Endometrial microvascular endothelial cells (primary cell): ENCODE results near the gene ZCCHC8. TPM values are rescaled to one million over a fixed set of nuclear protein-coding genes. Genes with fewer than 3 reads are reported as not detected.

ENCODE experiments used
- in situ Hi-C: cut with HindIII; loops from 2 replicates; pipeline ENCODE4 v1.10.0; 2017; ENCODE audit warnings: low sequenced_read_pairs, low pct_unique_long_range_greater_than_20kb; ENCODE audit errors: inconsistent ontology term
- total RNA-seq: library from RNA; depleted of rRNA; stranded (reverse); fragments of >200 nt; gene quantifications from one replicate; pipeline ENCODE4 v1.2.3, GENCODE V29; 2015; ENCODE audit errors: inconsistent ontology term

Gene ZCCHC8
- total RNA-seq = 16.9 TPM

- in situ Hi-C loops = loop anchor here (25.0 kb wide), 1 partner anchor 261 kb away; the partner anchor contains the start of genes CCDC62 and DENR
Measured at GRCh38 chr12:122500685-122501488, at the start of gene ZCCHC8. Gene ZCCHC8 (minus strand): TSS chr12:122500932. CDS start chr12:122500840, 92 bp downstream.

GRCh38 chr12:122547330-122547729, 46.6 kb upstream of the ZCCHC8 start:
- in situ Hi-C loops = no loop called here

- in situ Hi-C loops = no loop called here
Measured at GRCh38 chr12:122545855-122546254, 45.1 kb upstream of the ZCCHC8 start.

GRCh38 chr12:122544537-122544936, 43.8 kb upstream of the ZCCHC8 start:
- in situ Hi-C loops = no loop called here

GRCh38 chr12:122538496-122538895, 37.8 kb upstream of the ZCCHC8 start:
- in situ Hi-C loops = no loop called here

GRCh38 chr12:122537021-122537420, 36.3 kb upstream of the ZCCHC8 start:
- in situ Hi-C loops = no loop called here

GRCh38 chr12:122533856-122534255, 33.1 kb upstream of the ZCCHC8 start:
- in situ Hi-C loops = no loop called here

GRCh38 chr12:122528992-122529391, 28.3 kb upstream of the ZCCHC8 start:
- in situ Hi-C loops = no loop called here

- in situ Hi-C loops = no loop called here
Measured at GRCh38 chr12:122528582-122528981, 27.9 kb upstream of the ZCCHC8 start.

GRCh38 chr12:122527478-122527944, 26.8 kb upstream of the ZCCHC8 start:
- in situ Hi-C loops = no loop called here

- in situ Hi-C loops = no loop called here
Measured at GRCh38 chr12:122526683-122527477, 26.1 kb upstream of the ZCCHC8 start, which contains the start of the genes KNTC1 and RSRC2. Gene KNTC1 (plus strand): TSS chr12:122527249. CDS start chr12:122530064, 2,815 bp downstream. Gene RSRC2 (minus strand): TSS chr12:122526936. CDS start chr12:122526853, 83 bp downstream.

GRCh38 chr12:122523846-122524718, 23.4 kb upstream of the ZCCHC8 start:
- in situ Hi-C loops = loop anchor here (25.0 kb wide), 1 partner anchor 238 kb away; the partner anchor contains the start of genes CCDC62 and DENR

- in situ Hi-C loops = loop anchor here (25.0 kb wide), 1 partner anchor 239 kb away; the partner anchor contains the start of genes CCDC62 and DENR
Measured at GRCh38 chr12:122523280-122523679, 22.5 kb upstream of the ZCCHC8 start.

GRCh38 chr12:122520676-122521075, 19.9 kb upstream of the ZCCHC8 start:
- in situ Hi-C loops = loop anchor here (25.0 kb wide), 1 partner anchor 242 kb away; the partner anchor contains the start of genes CCDC62 and DENR

- in situ Hi-C loops = loop anchor here (25.0 kb wide), 1 partner anchor 243 kb away; the partner anchor contains the start of genes CCDC62 and DENR
Measured at GRCh38 chr12:122519418-122519817, 18.7 kb upstream of the ZCCHC8 start.

GRCh38 chr12:122518908-122519307, 18.2 kb upstream of the ZCCHC8 start:
- in situ Hi-C loops = loop anchor here (25.0 kb wide), 1 partner anchor 243 kb away; the partner anchor contains the start of genes CCDC62 and DENR

GRCh38 chr12:122517877-122518276, 17.1 kb upstream of the ZCCHC8 start:
- in situ Hi-C loops = loop anchor here (25.0 kb wide), 1 partner anchor 244 kb away; the partner anchor contains the start of genes CCDC62 and DENR
